CD14-positive monocyte (primary cell): Measurements from ENCODE around the gene PPP2R3B. TPM values are rescaled to one million over a fixed set of nuclear protein-coding genes. Genes with fewer than 3 reads are reported as not detected.

Source experiments
- DNase-seq, 3 donors: peaks; one replicate each; pipeline ENCODE4 v3.0.0-alpha.2; 2011 to 2022
- H2AFZ ChIP-seq: 2 replicates; pipeline ENCODE4 v1.6.0; 2012; ENCODE audit warnings: mild to moderate bottlenecking, low read depth, low read length, inconsistent platforms; ENCODE audit not compliant: insufficient read depth, poor library complexity, severe bottlenecking
- H3K27ac ChIP-seq, 2 donors: 1 replicate in 1 of 2; 2 replicates in 1 of 2; pipeline ENCODE4 v1.5.1; 2012 to 2013; ENCODE audit warnings: low read length in 2 of 2, control low read depth in 1 of 2, inconsistent platforms in 1 of 2, low read depth in 1 of 2, mild to moderate bottlenecking in 1 of 2
- H3K27me3 ChIP-seq, 2 donors: one replicate each; pipeline versions ENCODE4 v1.6.0 to v1.6.1; 2011 to 2013; ENCODE audit warnings: low read length in 2 of 2; ENCODE audit not compliant: control insufficient read depth in 2 of 2, insufficient read depth in 2 of 2
- H3K36me3 ChIP-seq, 2 donors: replicated peaks in 1 of 2; 1 replicate in 1 of 2; 2 replicates in 1 of 2; pipeline versions ENCODE4 v1.5.1 to v1.6.1; 2012 to 2013; ENCODE audit warnings: low read length in 2 of 2, control low read depth in 1 of 2, inconsistent platforms in 1 of 2, mild to moderate bottlenecking in 1 of 2; ENCODE audit not compliant: insufficient read depth in 2 of 2, control insufficient read depth in 1 of 2
- H3K4me1 ChIP-seq, 2 donors: 1 replicate in 1 of 2; 2 replicates in 1 of 2; pipeline versions ENCODE4 v1.5.1 to v1.6.1; 2012 to 2013; ENCODE audit warnings: low read length in 2 of 2, control low read depth in 1 of 2, inconsistent platforms in 1 of 2, mild to moderate bottlenecking in 1 of 2, moderate library complexity in 1 of 2; ENCODE audit not compliant: insufficient read depth in 2 of 2, control insufficient read depth in 1 of 2
- H3K4me2 ChIP-seq: replicated peaks from 2 replicates; pipeline ENCODE3; 2012; ENCODE audit warnings: low read length, moderate library complexity, mild to moderate bottlenecking; ENCODE audit not compliant: poor library complexity, severe bottlenecking; ENCODE audit errors: extremely low read depth
- H3K4me3 ChIP-seq, 3 experiments: fragments of 200-600 bp in 1 of 3; sonication (generic) in 1 of 3; replicated peaks in 1 of 3; 1 replicate in 2 of 3; 2 replicates in 1 of 3; pipeline ENCODE4 v1.5.1; 2011 to 2013; ENCODE audit warnings: low read length in 3 of 3, mild to moderate bottlenecking in 3 of 3, control low read depth in 2 of 3, low read depth in 2 of 3, inconsistent platforms in 1 of 3, moderate library complexity in 1 of 3
- H3K79me2 ChIP-seq: 2 replicates; pipeline ENCODE4 v1.6.0; 2012; ENCODE audit warnings: mild to moderate bottlenecking, control low read depth, inconsistent platforms, low read length, moderate library complexity; ENCODE audit not compliant: insufficient read depth
- H3K9ac ChIP-seq: 2 replicates; pipeline ENCODE4 v1.6.0; 2017; ENCODE audit warnings: low read length, mild to moderate bottlenecking; ENCODE audit not compliant: insufficient read depth, poor library complexity, severe bottlenecking
- H3K9me3 ChIP-seq, 2 donors: replicated peaks in 1 of 2; 1 replicate in 1 of 2; 2 replicates in 1 of 2; pipeline versions ENCODE4 v1.5.1 to v1.6.1; 2012 to 2013; ENCODE audit warnings: low read length in 2 of 2, control low read depth in 1 of 2; ENCODE audit not compliant: control insufficient read depth in 1 of 2, insufficient read depth in 1 of 2
- H4K20me1 ChIP-seq: 2 replicates; pipeline ENCODE4 v1.6.0; 2012; ENCODE audit warnings: mild to moderate bottlenecking, low read length, control low read depth, moderate library complexity; ENCODE audit not compliant: insufficient read depth
- H3K27ac Mint-ChIP-seq, 7 donors: one replicate each; pipeline ENCODE4 v1.8.0; 2020; ENCODE audit warnings: mild to moderate bottlenecking in 7 of 7, mixed read lengths in 7 of 7, moderate library complexity in 6 of 7, inconsistent platforms in 2 of 7
- H3K27me3 Mint-ChIP-seq, 3 donors: one replicate each; pipeline ENCODE4 v1.8.0; 2021 to 2022; ENCODE audit warnings: low read depth in 3 of 3, mild to moderate bottlenecking in 3 of 3, mixed read lengths in 3 of 3, moderate library complexity in 3 of 3, inconsistent platforms in 1 of 3
- H3K36me3 Mint-ChIP-seq, 2 donors: one replicate each; pipeline ENCODE4 v1.8.0; 2020; ENCODE audit warnings: mixed read lengths in 2 of 2, inconsistent platforms in 1 of 2, mild to moderate bottlenecking in 1 of 2
- H3K4me1 Mint-ChIP-seq: one replicate; pipeline ENCODE4 v1.8.0; 2020; ENCODE audit warnings: mild to moderate bottlenecking, mixed read lengths
- H3K4me3 Mint-ChIP-seq, 2 donors: one replicate each; pipeline ENCODE4 v1.8.0; 2020; ENCODE audit warnings: mild to moderate bottlenecking in 2 of 2, mixed read lengths in 2 of 2, moderate library complexity in 1 of 2
- H3K9me3 Mint-ChIP-seq, 7 donors: one replicate each; pipeline ENCODE4 v1.8.0; 2020 to 2022; ENCODE audit warnings: mixed read lengths in 7 of 7, mild to moderate bottlenecking in 6 of 7, moderate library complexity in 6 of 7, inconsistent platforms in 2 of 7
- CTCF ChIP-seq: fragments of 200-600 bp; IDR thresholded peaks from one replicate; pipeline ENCODE4 v1.8.0; 2022; ENCODE audit warnings: antibody characterized with exemption, mild to moderate bottlenecking
- WGBS: methylation state at CpG from one replicate; pipeline ENCODE4 v1.1.5; 2013; ENCODE audit warnings: missing lambda C conversion rate; ENCODE audit not compliant: insufficient coverage; 5-methylcytosine and 5-hydroxymethylcytosine counted together
- intact Hi-C, 2 donors: fragments of 100-400 bp; cut with micrococcal nuclease; formaldehyde crosslinking; loops; one replicate each; pipeline versions ENCODE4 v1.15.0 to v1.15.1; 2023
- polyA plus RNA-seq, 3 donors: library from polyadenylated mRNA; depleted of rRNA in 1 of 3; unstranded in 2 of 3; stranded (reverse) in 1 of 3; fragments of 300-500 nt in 2 of 3; fragments of >200 nt in 1 of 3; fragmentation: Illumina TruSeq in 2 of 3; gene quantifications; 1 replicate in 2 of 3; 2 replicates in 1 of 3; pipeline ENCODE4 v1.2.3, GENCODE V29; 2012 to 2021

PPP2R3B gene
- polyA plus RNA-seq, 3 donors: 2.1 to 9.0 (median 2.3) TPM

- H3K9me3 ChIP-seq: no peaks in the 10 kb centered on the region
- peaks cover 14% of the 10 kb centered on the region for H3K79me2 ChIP-seq
- intact Hi-C loops: no loop called here
- H3K4me3 ChIP-seq: no peak overlapping the region
- H3K9ac ChIP-seq: no peak overlapping the region
- H3K4me3 Mint-ChIP-seq: no peak overlapping the region
- H3K36me3 ChIP-seq: peaks cover 59 to 69% of the 10 kb centered on the region in 2 donors
- H2AFZ ChIP-seq: no peak overlapping the region
- H3K9me3 Mint-ChIP-seq: peaks cover 0 to 12% (median 3%) of the 10 kb centered on the region in 7 donors
- peaks cover 11% of the 10 kb centered on the region for H4K20me1 ChIP-seq
- DNase-seq: no peak
- H3K27ac ChIP-seq: no peak overlapping the region
- H3K4me2 ChIP-seq: no peak overlapping the region
- H3K4me1 ChIP-seq: peaks cover 0 to 3% of the 10 kb centered on the region in 2 donors
- peaks cover 41 to 48% of the 10 kb centered on the region in 2 donors for H3K36me3 Mint-ChIP-seq
- no peak for TF ChIP-seq CTCF
- 96% methylated on average over 26 of the region's 34 CpGs for WGBS
- H3K4me1 Mint-ChIP-seq: peaks cover 6% of the 10 kb centered on the region
- peak overlapping the region in 1 of 7 donors; percentile 32 for H3K27ac Mint-ChIP-seq
- no peaks in the 10 kb centered on the region for H3K27me3 ChIP-seq
- H3K27me3 Mint-ChIP-seq: peaks cover 0 to 4% (median 0%) of the 10 kb centered on the region in 3 donors
Observed at GRCh38 chrX:314049-314448, 72.7 kb downstream of the PPP2R3B start.

- Histone ChIP-seq H3K79me2 (peaks cover 14% of the 10 kb centered on the region), H3K4me3 (no peak overlapping the region), H3K9ac (no peak overlapping the region), H3K4me1 (peaks cover 0 to 3% of the 10 kb centered on the region in 2 donors), H3K36me3 (peaks cover 62 to 73% of the 10 kb centered on the region in 2 donors), H3K27me3 (no peaks in the 10 kb centered on the region), H2AFZ (no peak overlapping the region), H3K27ac (no peak overlapping the region), H4K20me1 (peaks cover 11% of the 10 kb centered on the region), H3K4me2 (no peak overlapping the region), H3K9me3 (no peaks in the 10 kb centered on the region)
- Mint-ChIP-seq H3K4me1 (peaks cover 6% of the 10 kb centered on the region), H3K27me3 (peaks cover 0 to 4% (median 0%) of the 10 kb centered on the region in 3 donors), H3K27ac (peak overlapping the region in 3 of 7 donors; percentile 3 to 65 (median 46)), H3K4me3 (no peak overlapping the region), H3K36me3 (peaks cover 42 to 53% of the 10 kb centered on the region in 2 donors), H3K9me3 (peaks cover 0 to 12% (median 3%) of the 10 kb centered on the region in 7 donors)
- no peak for TF ChIP-seq CTCF
- DNase-seq: no peak
- intact Hi-C loops: no loop called here
- 100% methylated on average over 7 of the region's 8 CpGs for WGBS
Observed at GRCh38 chrX:313546-313945, 73.2 kb downstream of the PPP2R3B start.
